RPMI8226 (cell line): ENCODE results near the gene SETD3.
A peak's percentile ranks its signal among the peaks of the same experiment; 100 is the strongest.

Experiments used
- DNase-seq: peaks from one replicate; pipeline ENCODE4 v3.0.0-alpha.2; 2015

SETD3 gene

GRCh38 chr14:99479906-99480869 is at the start of gene SETD3:
Gene SETD3 (minus strand): TSS chr14:99480859. CDS start chr14:99465805, 15,054 bp downstream.
- DNase-seq: peak; percentile 45

GRCh38 chr14:99529899-99530298 is 49.2 kb upstream of the SETD3 start:
- DNase-seq: no peak

GRCh38 chr14:99527427-99528076 is 46.9 kb upstream of the SETD3 start:
- no peak for DNase-seq

- no peak for DNase-seq
Measured at GRCh38 chr14:99527026-99527425, 46.4 kb upstream of the SETD3 start.

GRCh38 chr14:99525699-99526080 is 45.0 kb upstream of the SETD3 start:
- DNase-seq: no peak

GRCh38 chr14:99524804-99525698 is 44.4 kb upstream of the SETD3 start:
- DNase-seq: peak; percentile 15

GRCh38 chr14:99524091-99524661 is 43.5 kb upstream of the SETD3 start:
- no peak for DNase-seq

GRCh38 chr14:99523704-99524055 is 43.0 kb upstream of the SETD3 start:
- no peak for DNase-seq

- DNase-seq: no peak
Measured at GRCh38 chr14:99522934-99523703, 42.5 kb upstream of the SETD3 start.

- DNase-seq: no peak
Measured at GRCh38 chr14:99522457-99522891, 41.8 kb upstream of the SETD3 start.

GRCh38 chr14:99522025-99522401 is 41.4 kb upstream of the SETD3 start:
- DNase-seq: no peak

GRCh38 chr14:99521176-99522024 is 40.7 kb upstream of the SETD3 start:
- DNase-seq: no peak

- DNase-seq: peak; percentile 17
Measured at GRCh38 chr14:99520571-99521081, 40.0 kb upstream of the SETD3 start.

GRCh38 chr14:99519931-99520421 is 39.3 kb upstream of the SETD3 start:
- DNase-seq: no peak

GRCh38 chr14:99519347-99519881 is 38.8 kb upstream of the SETD3 start:
- no peak for DNase-seq

- peak; percentile 64 for DNase-seq
Measured at GRCh38 chr14:99518441-99519346, 38.0 kb upstream of the SETD3 start.

- DNase-seq: no peak
Measured at GRCh38 chr14:99517643-99518381, 37.2 kb upstream of the SETD3 start.
